ENCODE measurements around the gene ZCCHC7. TPM values are rescaled to one million over a fixed set of nuclear protein-coding genes. Genes with fewer than 3 reads are reported as not detected.

ZCCHC7 gene
- total and polyA plus RNA-seq, 10 of the 15 experiments (the other 5 are each of a cell fraction or from before 2014, with no cell fraction given), result 42.9 to 178 (median 53.3) TPM

DNA sequence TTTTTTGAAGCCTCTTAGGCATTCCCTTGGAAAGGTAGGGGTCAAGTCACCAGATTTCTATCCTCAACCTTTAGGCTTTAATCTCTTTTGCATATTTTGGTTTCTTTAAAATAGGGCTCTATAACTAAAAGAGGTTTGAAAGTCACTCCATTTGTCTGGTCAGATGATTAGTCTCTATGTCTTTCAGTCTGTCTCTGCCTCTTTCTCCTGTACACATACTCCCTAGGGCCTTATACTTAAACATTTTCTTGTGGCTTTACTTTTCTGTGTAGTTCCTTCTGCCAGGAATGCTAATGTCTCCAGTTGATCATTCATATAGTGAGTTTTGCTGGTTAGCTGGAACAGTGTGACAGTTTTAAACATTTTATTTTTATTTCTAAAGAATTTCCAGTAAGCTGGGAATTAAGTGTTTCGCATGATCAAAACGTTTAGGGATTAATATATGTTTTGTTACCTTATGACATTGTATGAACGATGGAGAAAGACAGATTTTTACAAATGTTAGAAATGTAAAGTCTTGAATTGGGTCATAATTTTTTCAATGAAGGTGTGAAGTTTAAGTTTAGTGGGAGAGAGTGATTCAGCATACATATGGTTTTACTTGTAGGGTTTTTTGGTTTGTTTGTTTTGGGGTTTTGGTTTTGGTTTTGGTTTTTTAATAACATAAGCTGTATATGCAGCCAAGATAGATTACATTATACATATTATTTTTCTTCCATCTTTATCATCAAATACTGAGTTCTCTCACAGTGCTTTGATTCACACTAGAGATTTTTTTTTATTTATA, 90.6 kb downstream of the ZCCHC7 start:
- ChIA-PET SMC1A (ENCODE audit: uncharacterized antibody, unreplicated experiment) (interaction anchor here (0.6 to 6.1 kb wide), 21 partner anchors 9 to 187 kb away, joined by 3 to 85 read pairs (median 4); no protein-coding TSS in a partner anchor), RAD21 (ENCODE audit: unreplicated experiment) (interaction anchor here (1.0 to 1.8 kb wide), 5 partner anchors 12 to 129 kb away, joined by 3 to 12 read pairs (median 4); no protein-coding TSS in a partner anchor), CTCF (interaction anchor here (0.7 to 0.9 kb wide), 2 partner anchors 31 to 90 kb away, joined by 3 to 4 read pairs; no protein-coding TSS in a partner anchor), POLR2A (interaction anchor here (0.5 to 1.5 kb wide), 10 partner anchors 9 to 206 kb away, joined by 3 to 7 read pairs (median 3); no protein-coding TSS in a partner anchor)
- no peak overlapping the region for H3K9ac ChIP-seq (ENCODE audit: control insufficient read depth, insufficient read depth, low read length)
- no peaks in the 10 kb centered on the region for H3K27me3 ChIP-seq (replicated peaks in 1 of 2; ENCODE audit: control insufficient read depth in 2 of 2, insufficient read depth in 2 of 2, low read length in 1 of 2)
- FAIRE-seq (no peak), ATAC-seq (peak; percentile 35), DNase-seq (ENCODE audit: low read depth, low spot score) (no peak)
- peaks cover 5% of the 10 kb centered on the region for H3K9me3 ChIP-seq (replicated peaks; ENCODE audit: control insufficient read depth, insufficient read depth, low read length)
- H2AFZ ChIP-seq (ENCODE audit: control insufficient read depth, low read depth, low read length), result no peak overlapping the region
- peaks cover 78% of the 10 kb centered on the region for H3K79me2 ChIP-seq (ENCODE audit: control insufficient read depth, insufficient read depth, low read length)
- intact Hi-C loops (cut with micrococcal nuclease; ENCODE audit: unreplicated experiment) (loop anchor here (5.0 kb wide), 1 partner anchor 81 kb away; no protein-coding TSS in a partner anchor), in situ Hi-C loops (cut with MboI) (no loop called here)
- 36% methylated on average over 3 of the region's 3 CpGs for WGBS (ENCODE audit: insufficient coverage, insufficient replicate concordance, low lambda C conversion rate, missing lambda C conversion rate)
- H3K4me3 ChIP-seq, result no peak overlapping the region
- peaks cover 0 to 1% of the 10 kb centered on the region in 2 experiments; a peak in 3 of 4 replicates for H3K36me3 ChIP-seq (ENCODE audit: control insufficient read depth in 2 of 2, insufficient read depth in 2 of 2, low read length in 1 of 2)
- peak overlapping the region; percentile 71 for H3K27ac ChIP-seq (ENCODE audit: control insufficient read depth, insufficient read depth)
- peak overlapping the region; percentile 52; the same call in 1 of the 2 replicates for H3K4me2 ChIP-seq (ENCODE audit: control insufficient read depth, insufficient read depth)
- H3K4me1 ChIP-seq (ENCODE audit: control insufficient read depth, insufficient read depth, low read length), result peaks cover 31% of the 10 kb centered on the region
- no peaks in the 10 kb centered on the region for H4K20me1 ChIP-seq (ENCODE audit: control insufficient read depth, insufficient read depth)
- BruUV-seq (replicated peaks), result no TSS peak
- TF ChIP-seq TARDBP (IDR thresholded peaks at IDR 0.05; ENCODE audit: borderline replicate concordance), result no peak
- TF ChIP-seq NBN (IDR thresholded peaks at IDR 0.05), result peak; percentile 47; the same call in 1 of the 2 replicates
- TF ChIP-seq, protein P1, sequence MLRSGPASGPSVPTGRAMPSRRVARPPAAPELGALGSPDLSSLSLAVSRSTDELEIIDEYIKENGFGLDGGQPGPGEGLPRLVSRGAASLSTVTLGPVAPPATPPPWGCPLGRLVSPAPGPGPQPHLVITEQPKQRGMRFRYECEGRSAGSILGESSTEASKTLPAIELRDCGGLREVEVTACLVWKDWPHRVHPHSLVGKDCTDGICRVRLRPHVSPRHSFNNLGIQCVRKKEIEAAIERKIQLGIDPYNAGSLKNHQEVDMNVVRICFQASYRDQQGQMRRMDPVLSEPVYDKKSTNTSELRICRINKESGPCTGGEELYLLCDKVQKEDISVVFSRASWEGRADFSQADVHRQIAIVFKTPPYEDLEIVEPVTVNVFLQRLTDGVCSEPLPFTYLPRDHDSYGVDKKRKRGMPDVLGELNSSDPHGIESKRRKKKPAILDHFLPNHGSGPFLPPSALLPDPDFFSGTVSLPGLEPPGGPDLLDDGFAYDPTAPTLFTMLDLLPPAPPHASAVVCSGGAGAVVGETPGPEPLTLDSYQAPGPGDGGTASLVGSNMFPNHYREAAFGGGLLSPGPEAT (IDR thresholded peaks at IDR 0.05; ENCODE audit: low read depth), result peak; percentile 52
- TF ChIP-seq NFYB (IDR thresholded peaks at IDR 0.05; ENCODE audit: insufficient read depth, low read depth, low read length), result no peak
- no peak; a peak in 1 of 4 replicates for TF ChIP-seq IKZF2 (IDR thresholded peaks at IDR 0.05)
- TF ChIP-seq ZNF24 (IDR thresholded peaks at IDR 0.05), result peak; percentile 73
- TF ChIP-seq NRF1 (conservative IDR thresholded peaks at IDR 0.05; ENCODE audit: low read depth, low read length), result no peak
- no peak for TF ChIP-seq HDAC2 (IDR thresholded peaks at IDR 0.05)
- TF ChIP-seq, protein P2, sequence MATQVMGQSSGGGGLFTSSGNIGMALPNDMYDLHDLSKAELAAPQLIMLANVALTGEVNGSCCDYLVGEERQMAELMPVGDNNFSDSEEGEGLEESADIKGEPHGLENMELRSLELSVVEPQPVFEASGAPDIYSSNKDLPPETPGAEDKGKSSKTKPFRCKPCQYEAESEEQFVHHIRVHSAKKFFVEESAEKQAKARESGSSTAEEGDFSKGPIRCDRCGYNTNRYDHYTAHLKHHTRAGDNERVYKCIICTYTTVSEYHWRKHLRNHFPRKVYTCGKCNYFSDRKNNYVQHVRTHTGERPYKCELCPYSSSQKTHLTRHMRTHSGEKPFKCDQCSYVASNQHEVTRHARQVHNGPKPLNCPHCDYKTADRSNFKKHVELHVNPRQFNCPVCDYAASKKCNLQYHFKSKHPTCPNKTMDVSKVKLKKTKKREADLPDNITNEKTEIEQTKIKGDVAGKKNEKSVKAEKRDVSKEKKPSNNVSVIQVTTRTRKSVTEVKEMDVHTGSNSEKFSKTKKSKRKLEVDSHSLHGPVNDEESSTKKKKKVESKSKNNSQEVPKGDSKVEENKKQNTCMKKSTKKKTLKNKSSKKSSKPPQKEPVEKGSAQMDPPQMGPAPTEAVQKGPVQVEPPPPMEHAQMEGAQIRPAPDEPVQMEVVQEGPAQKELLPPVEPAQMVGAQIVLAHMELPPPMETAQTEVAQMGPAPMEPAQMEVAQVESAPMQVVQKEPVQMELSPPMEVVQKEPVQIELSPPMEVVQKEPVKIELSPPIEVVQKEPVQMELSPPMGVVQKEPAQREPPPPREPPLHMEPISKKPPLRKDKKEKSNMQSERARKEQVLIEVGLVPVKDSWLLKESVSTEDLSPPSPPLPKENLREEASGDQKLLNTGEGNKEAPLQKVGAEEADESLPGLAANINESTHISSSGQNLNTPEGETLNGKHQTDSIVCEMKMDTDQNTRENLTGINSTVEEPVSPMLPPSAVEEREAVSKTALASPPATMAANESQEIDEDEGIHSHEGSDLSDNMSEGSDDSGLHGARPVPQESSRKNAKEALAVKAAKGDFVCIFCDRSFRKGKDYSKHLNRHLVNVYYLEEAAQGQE (IDR thresholded peaks at IDR 0.05; ENCODE audit: low read depth, low read length), result no peak
- no peak for TF ChIP-seq EGR1 (IDR thresholded peaks at IDR 0.05; ENCODE audit: borderline replicate concordance in 1 of 2, low read depth in 2 of 2, low read length in 2 of 2)
- TF ChIP-seq, protein P3, sequence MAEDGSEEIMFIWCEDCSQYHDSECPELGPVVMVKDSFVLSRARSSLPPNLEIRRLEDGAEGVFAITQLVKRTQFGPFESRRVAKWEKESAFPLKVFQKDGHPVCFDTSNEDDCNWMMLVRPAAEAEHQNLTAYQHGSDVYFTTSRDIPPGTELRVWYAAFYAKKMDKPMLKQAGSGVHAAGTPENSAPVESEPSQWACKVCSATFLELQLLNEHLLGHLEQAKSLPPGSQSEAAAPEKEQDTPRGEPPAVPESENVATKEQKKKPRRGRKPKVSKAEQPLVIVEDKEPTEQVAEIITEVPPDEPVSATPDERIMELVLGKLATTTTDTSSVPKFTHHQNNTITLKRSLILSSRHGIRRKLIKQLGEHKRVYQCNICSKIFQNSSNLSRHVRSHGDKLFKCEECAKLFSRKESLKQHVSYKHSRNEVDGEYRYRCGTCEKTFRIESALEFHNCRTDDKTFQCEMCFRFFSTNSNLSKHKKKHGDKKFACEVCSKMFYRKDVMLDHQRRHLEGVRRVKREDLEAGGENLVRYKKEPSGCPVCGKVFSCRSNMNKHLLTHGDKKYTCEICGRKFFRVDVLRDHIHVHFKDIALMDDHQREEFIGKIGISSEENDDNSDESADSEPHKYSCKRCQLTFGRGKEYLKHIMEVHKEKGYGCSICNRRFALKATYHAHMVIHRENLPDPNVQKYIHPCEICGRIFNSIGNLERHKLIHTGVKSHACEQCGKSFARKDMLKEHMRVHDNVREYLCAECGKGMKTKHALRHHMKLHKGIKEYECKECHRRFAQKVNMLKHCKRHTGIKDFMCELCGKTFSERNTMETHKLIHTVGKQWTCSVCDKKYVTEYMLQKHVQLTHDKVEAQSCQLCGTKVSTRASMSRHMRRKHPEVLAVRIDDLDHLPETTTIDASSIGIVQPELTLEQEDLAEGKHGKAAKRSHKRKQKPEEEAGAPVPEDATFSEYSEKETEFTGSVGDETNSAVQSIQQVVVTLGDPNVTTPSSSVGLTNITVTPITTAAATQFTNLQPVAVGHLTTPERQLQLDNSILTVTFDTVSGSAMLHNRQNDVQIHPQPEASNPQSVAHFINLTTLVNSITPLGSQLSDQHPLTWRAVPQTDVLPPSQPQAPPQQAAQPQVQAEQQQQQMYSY (CRISPR knock-in tag; IDR thresholded peaks at IDR 0.05), result no peak
- TF ChIP-seq, protein P4, sequence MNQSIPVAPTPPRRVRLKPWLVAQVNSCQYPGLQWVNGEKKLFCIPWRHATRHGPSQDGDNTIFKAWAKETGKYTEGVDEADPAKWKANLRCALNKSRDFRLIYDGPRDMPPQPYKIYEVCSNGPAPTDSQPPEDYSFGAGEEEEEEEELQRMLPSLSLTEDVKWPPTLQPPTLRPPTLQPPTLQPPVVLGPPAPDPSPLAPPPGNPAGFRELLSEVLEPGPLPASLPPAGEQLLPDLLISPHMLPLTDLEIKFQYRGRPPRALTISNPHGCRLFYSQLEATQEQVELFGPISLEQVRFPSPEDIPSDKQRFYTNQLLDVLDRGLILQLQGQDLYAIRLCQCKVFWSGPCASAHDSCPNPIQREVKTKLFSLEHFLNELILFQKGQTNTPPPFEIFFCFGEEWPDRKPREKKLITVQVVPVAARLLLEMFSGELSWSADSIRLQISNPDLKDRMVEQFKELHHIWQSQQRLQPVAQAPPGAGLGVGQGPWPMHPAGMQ (IDR thresholded peaks at IDR 0.05; ENCODE audit: borderline replicate concordance), result no peak

Measured in GM12878 (cell line).